Measurements from ENCODE around the gene EP400. TPM values are rescaled to one million over a fixed set of nuclear protein-coding genes. Genes with fewer than 3 reads are reported as not detected.

Gene EP400
- polyA plus RNA-seq, 1 donor (not counting 4 experiments of a cell fraction or from before 2014, with no cell fraction given) = 4.1 TPM

- Histone ChIP-seq H3K27me3 (ENCODE audit: control insufficient read depth, extremely low read depth, insufficient read depth, low read length) (no peaks in the 10 kb centered on the region), H4K20me1 (ENCODE audit: control insufficient read depth, extremely low read depth, insufficient read depth, low read length) (no peaks in the 10 kb centered on the region), H3K4me1 (ENCODE audit: control insufficient read depth, extremely low read depth, insufficient read depth, low read length) (no peaks in the 10 kb centered on the region), H3K27ac (ENCODE audit: control insufficient read depth, insufficient read depth, low read length) (no peak overlapping the region), H3K79me2 (ENCODE audit: control insufficient read depth, insufficient read depth, low read length) (no peaks in the 10 kb centered on the region), H3K4me3 (ENCODE audit: control insufficient read depth in 2 of 3, extremely low read depth in 1 of 3, insufficient read depth in 2 of 3, low read depth in 1 of 3, low read length in 3 of 3) (no peak overlapping the region), H3K36me3 (ENCODE audit: control insufficient read depth in 2 of 2, extremely low read depth in 1 of 2, insufficient read depth in 2 of 2, low read length in 2 of 2) (peaks cover 25 to 32% of the 10 kb centered on the region in 2 experiments), H3K9ac (ENCODE audit: control insufficient read depth, extremely low read depth, insufficient read depth, low read length) (no peak overlapping the region), H2AFZ (ENCODE audit: control insufficient read depth, low read length) (no peak overlapping the region), H3K9me1 (ENCODE audit: control insufficient read depth, extremely low read depth, insufficient read depth, low read length) (no peaks in the 10 kb centered on the region), H3K9me3 (ENCODE audit: control insufficient read depth, low read depth, low read length) (no peaks in the 10 kb centered on the region), H3K4me2 (ENCODE audit: control insufficient read depth, extremely low read depth, insufficient read depth, low read depth, low read length) (no peak overlapping the region)
- dilution Hi-C loops (cut with MboI; ENCODE audit: extremely low pct_ligation_motif_present, low sequenced_read_pairs) = no loop called here
- FAIRE-seq (no peak), DNase-seq (ENCODE audit: low read depth, low spot score) (no peak)
- TF ChIP-seq EZH2 (IDR thresholded peaks at IDR 0.05; ENCODE audit: low read length) (no peak), CTCF (optimal IDR thresholded peaks at IDR 0.05 in 1 of 3, IDR thresholded peaks at IDR 0.05 in 1 of 3, conservative IDR thresholded peaks at IDR 0.05 in 1 of 3; ENCODE audit: extremely low read depth in 1 of 3, insufficient read depth in 2 of 3, low read length in 3 of 3) (no peak)
Observed at GRCh38 chr12:131994589-131994988, 44.8 kb downstream of the EP400 start.

- Histone ChIP-seq H3K9me3 (ENCODE audit: control insufficient read depth, low read depth, low read length) (no peaks in the 10 kb centered on the region), H3K9ac (ENCODE audit: control insufficient read depth, extremely low read depth, insufficient read depth, low read length) (no peak overlapping the region), H3K79me2 (ENCODE audit: control insufficient read depth, insufficient read depth, low read length) (no peaks in the 10 kb centered on the region), H3K27ac (ENCODE audit: control insufficient read depth, insufficient read depth, low read length) (no peak overlapping the region), H3K27me3 (ENCODE audit: control insufficient read depth, extremely low read depth, insufficient read depth, low read length) (no peaks in the 10 kb centered on the region), H2AFZ (ENCODE audit: control insufficient read depth, low read length) (no peak overlapping the region), H3K36me3 (ENCODE audit: control insufficient read depth in 2 of 2, extremely low read depth in 1 of 2, insufficient read depth in 2 of 2, low read length in 2 of 2) (peaks cover 6 to 14% of the 10 kb centered on the region in 2 experiments), H3K4me1 (ENCODE audit: control insufficient read depth, extremely low read depth, insufficient read depth, low read length) (no peaks in the 10 kb centered on the region), H4K20me1 (ENCODE audit: control insufficient read depth, extremely low read depth, insufficient read depth, low read length) (no peaks in the 10 kb centered on the region), H3K9me1 (ENCODE audit: control insufficient read depth, extremely low read depth, insufficient read depth, low read length) (no peaks in the 10 kb centered on the region), H3K4me2 (ENCODE audit: control insufficient read depth, extremely low read depth, insufficient read depth, low read depth, low read length) (no peak overlapping the region), H3K4me3 (ENCODE audit: control insufficient read depth in 2 of 3, extremely low read depth in 1 of 3, insufficient read depth in 2 of 3, low read depth in 1 of 3, low read length in 3 of 3) (no peak overlapping the region)
- FAIRE-seq (no peak), DNase-seq (ENCODE audit: low read depth, low spot score) (no peak)
- TF ChIP-seq CTCF (optimal IDR thresholded peaks at IDR 0.05 in 1 of 3, IDR thresholded peaks at IDR 0.05 in 1 of 3, conservative IDR thresholded peaks at IDR 0.05 in 1 of 3; ENCODE audit: extremely low read depth in 1 of 3, insufficient read depth in 2 of 3, low read length in 3 of 3) (no peak), EZH2 (IDR thresholded peaks at IDR 0.05; ENCODE audit: low read length) (no peak)
- dilution Hi-C loops (cut with MboI; ENCODE audit: extremely low pct_ligation_motif_present, low sequenced_read_pairs) = no loop called here
Observed at GRCh38 chr12:132000286-132000872, 50.6 kb downstream of the EP400 start.
